ENCODE measurements around the gene DUOXA1. TPM values are rescaled to one million over a fixed set of nuclear protein-coding genes. Genes with fewer than 3 reads are reported as not detected.

The DUOXA1 gene
- total RNA-seq, 4 donors from 2014 or later: not detected

- in situ Hi-C loops (cut with MboI; ENCODE audit: low sequenced_read_pairs in 4 of 4): loop anchor here in 1 of 4 donors (25.0 kb wide), 1 partner anchor 240 kb away; a partner anchor contains a TSS
- TF ChIP-seq CTCF (IDR thresholded peaks at IDR 0.05 in 4 of 5, conservative IDR thresholded peaks at IDR 0.05 in 1 of 5): no peak
- no peaks in the 10 kb centered on the region for H3K27me3 ChIP-seq
- no peak overlapping the region for H3K27ac ChIP-seq
- intact Hi-C loops (cut with DNase I; ENCODE audit: low total_unique reads): no loop called here
- no peaks in the 10 kb centered on the region for H3K9me3 ChIP-seq
- peaks cover 0 to 4% of the 10 kb centered on the region in 2 donors for H3K4me1 ChIP-seq
- no peaks in the 10 kb centered on the region for H3K36me3 ChIP-seq
- no peak overlapping the region for H3K4me3 ChIP-seq
- ATAC-seq: no peak
- DNase-seq: no peak
These were observed 42.2 kb upstream of the DUOXA1 start for GRCh38 chr15:45171912-45172311.

- in situ Hi-C loops (cut with MboI; ENCODE audit: low sequenced_read_pairs in 4 of 4): loop anchor here in 3 of 4 donors (10.0 to 25.0 kb wide), 2 partner anchors 235 to 242 kb away; a partner anchor contains a TSS
- no peak for TF ChIP-seq POLR2A (IDR thresholded peaks at IDR 0.05)
- TF ChIP-seq CTCF (IDR thresholded peaks at IDR 0.05 in 4 of 5, conservative IDR thresholded peaks at IDR 0.05 in 1 of 5): no peak
- H3K27ac ChIP-seq: no peak overlapping the region
- no peak for DNase-seq
- intact Hi-C loops (cut with DNase I; ENCODE audit: low total_unique reads): no loop called here
- H3K4me1 ChIP-seq: peaks cover 0 to 4% of the 10 kb centered on the region in 2 donors
- H3K9me3 ChIP-seq: no peaks in the 10 kb centered on the region
- no peaks in the 10 kb centered on the region for H3K27me3 ChIP-seq
- no peak for ATAC-seq
- no peak overlapping the region for H3K4me3 ChIP-seq
- H3K36me3 ChIP-seq: no peaks in the 10 kb centered on the region
These were observed 40.2 kb upstream of the DUOXA1 start for GRCh38 chr15:45169608-45170480.

GRCh38 chr15:45168751-45169551 is 39.3 kb upstream of the DUOXA1 start:
- intact Hi-C loops (cut with DNase I; ENCODE audit: low total_unique reads) (no loop called here), in situ Hi-C loops (cut with MboI; ENCODE audit: low sequenced_read_pairs in 4 of 4) (loop anchor here in 3 of 4 donors (10.0 to 25.0 kb wide), 2 partner anchors 236 to 243 kb away; a partner anchor contains a TSS)
- ATAC-seq: no peak
- no peak for TF ChIP-seq CTCF (IDR thresholded peaks at IDR 0.05 in 4 of 5, conservative IDR thresholded peaks at IDR 0.05 in 1 of 5)
- no peak for TF ChIP-seq POLR2A (IDR thresholded peaks at IDR 0.05)
- no peaks in the 10 kb centered on the region for H3K36me3 ChIP-seq
- no peaks in the 10 kb centered on the region for H3K9me3 ChIP-seq
- no peaks in the 10 kb centered on the region for H3K27me3 ChIP-seq
- no peak for DNase-seq
- H3K27ac ChIP-seq: peak overlapping the region in 1 of 4 donors; percentile 91
- H3K4me1 ChIP-seq: peaks cover 0 to 4% of the 10 kb centered on the region in 2 donors
- H3K4me3 ChIP-seq: no peak overlapping the region

- DNase-seq: no peak
- Histone ChIP-seq H3K36me3 (no peaks in the 10 kb centered on the region), H3K4me3 (no peak overlapping the region), H3K4me1 (peaks cover 0 to 4% of the 10 kb centered on the region in 2 donors), H3K9me3 (no peaks in the 10 kb centered on the region), H3K27me3 (no peaks in the 10 kb centered on the region), H3K27ac (peak overlapping the region in 2 of 4 donors; percentile 91 to 92)
- no peak for ATAC-seq
- intact Hi-C loops (cut with DNase I; ENCODE audit: low total_unique reads) (no loop called here), in situ Hi-C loops (cut with MboI; ENCODE audit: low sequenced_read_pairs in 4 of 4) (loop anchor here in 3 of 4 donors (10.0 to 25.0 kb wide), 2 partner anchors 237 to 244 kb away; a partner anchor contains a TSS)
- TF ChIP-seq CTCF (IDR thresholded peaks at IDR 0.05 in 4 of 5, conservative IDR thresholded peaks at IDR 0.05 in 1 of 5): no peak
- no peak for TF ChIP-seq POLR2A (IDR thresholded peaks at IDR 0.05)
These were observed 38.6 kb upstream of the DUOXA1 start for GRCh38 chr15:45168286-45168685.
